ENCODE results near the gene RPL11.

The RPL11 gene

GRCh38 chr1:23698466-23698865 lies 6.9 kb downstream of the RPL11 start:
- no peak overlapping the region for H3K4me3 ChIP-seq (ENCODE audit: low read length)
- no peak for TF ChIP-seq CTCF (conservative IDR thresholded peaks at IDR 0.05; ENCODE audit: low read length)
- no peak for DNase-seq (ENCODE audit: low read depth)

- TF ChIP-seq CTCF (conservative IDR thresholded peaks at IDR 0.05; ENCODE audit: low read length) = no peak
- DNase-seq (ENCODE audit: low read depth) = no peak
- H3K4me3 ChIP-seq (ENCODE audit: low read length) = no peak overlapping the region
Observed at GRCh38 chr1:23699280-23700179, 7.9 kb downstream of the RPL11 start.

- no peak overlapping the region for H3K4me3 ChIP-seq (ENCODE audit: low read length)
- no peak for DNase-seq (ENCODE audit: low read depth)
- no peak for TF ChIP-seq CTCF (conservative IDR thresholded peaks at IDR 0.05; ENCODE audit: low read length)
Observed at GRCh38 chr1:23701310-23701709, 9.7 kb downstream of the RPL11 start.

GRCh38 chr1:23701996-23702395 lies 10.4 kb downstream of the RPL11 start:
- TF ChIP-seq CTCF (conservative IDR thresholded peaks at IDR 0.05; ENCODE audit: low read length) = no peak
- DNase-seq (ENCODE audit: low read depth) = no peak
- no peak overlapping the region for H3K4me3 ChIP-seq (ENCODE audit: low read length)

GRCh38 chr1:23704834-23705495 lies 13.4 kb downstream of the RPL11 start:
- TF ChIP-seq CTCF (conservative IDR thresholded peaks at IDR 0.05; ENCODE audit: low read length) = no peak
- H3K4me3 ChIP-seq (ENCODE audit: low read length) = no peak overlapping the region
- DNase-seq (ENCODE audit: low read depth) = no peak

GRCh38 chr1:23709229-23709628 lies 17.6 kb downstream of the RPL11 start:
- TF ChIP-seq CTCF (conservative IDR thresholded peaks at IDR 0.05; ENCODE audit: low read length) = no peak
- DNase-seq (ENCODE audit: low read depth) = no peak
- H3K4me3 ChIP-seq (ENCODE audit: low read length) = no peak overlapping the region

- peak; percentile 51 for TF ChIP-seq CTCF (conservative IDR thresholded peaks at IDR 0.05; ENCODE audit: low read length)
- no peak overlapping the region for H3K4me3 ChIP-seq (ENCODE audit: low read length)
- DNase-seq (ENCODE audit: low read depth) = peak; percentile 36
Observed at GRCh38 chr1:23718482-23718881, 26.9 kb downstream of the RPL11 start.
